HepG2 (cell line): ENCODE results near the gene AIFM1. TPM values are rescaled to one million over a fixed set of nuclear protein-coding genes. Genes with fewer than 3 reads are reported as not detected.

Source experiments
- CTCF ChIP-seq: sonication (generic); formaldehyde crosslinking; IDR thresholded peaks from 2 replicates; pipeline ENCODE4 v1.5.0; 2020; ENCODE audit warnings: mild to moderate bottlenecking, missing genetic modification reagents, moderate library complexity
- HNRNPLL ChIP-seq: fragments of 200-400 bp; formaldehyde crosslinking; IDR thresholded peaks from 2 replicates; pipeline ENCODE4 v1.6.1; 2017; ENCODE audit warnings: mild to moderate bottlenecking, low read depth, low read length; ENCODE audit not compliant: poor library complexity, severe bottlenecking
- ISL2 ChIP-seq: sonication (generic); formaldehyde crosslinking; IDR thresholded peaks from 2 replicates; pipeline ENCODE4 v1.5.0; 2020; ENCODE audit warnings: missing genetic modification reagents
- KDM2A ChIP-seq: sonication (generic); formaldehyde crosslinking; IDR thresholded peaks from 2 replicates; pipeline ENCODE4 v1.4.0; 2020; ENCODE audit warnings: low read depth, missing genetic modification reagents, borderline replicate concordance
- LCORL ChIP-seq, 2 experiments: fragments of 450-650 bp in 1 of 2; sonication (generic) in 1 of 2; formaldehyde crosslinking in 1 of 2; IDR thresholded peaks; 2 replicates each; pipeline versions ENCODE4 v1.5.0 to v1.6.1; 2017 to 2020; ENCODE audit warnings: antibody characterized with exemption in 1 of 2, missing genetic modification reagents in 1 of 2
- MAFG ChIP-seq: sonication (generic); formaldehyde crosslinking; IDR thresholded peaks from 2 replicates; pipeline ENCODE4 v1.5.1; 2020; ENCODE audit warnings: mild to moderate bottlenecking, missing genetic modification reagents
- RAD51 ChIP-seq: fragments of 450-650 bp; IDR thresholded peaks from 2 replicates; pipeline ENCODE4 v1.6.1; 2016; ENCODE audit warnings: borderline replicate concordance
- RBM39 ChIP-seq: fragments of 200-400 bp; formaldehyde crosslinking; IDR thresholded peaks from one replicate; pipeline ENCODE4 v1.6.1; 2018; ENCODE audit warnings: antibody characterized with exemption, mild to moderate bottlenecking, low read depth, low read length; ENCODE audit not compliant: poor library complexity, severe bottlenecking
- SALL1 ChIP-seq: sonication (generic); formaldehyde crosslinking; IDR thresholded peaks from 2 replicates; pipeline ENCODE4 v1.8.0; 2022; ENCODE audit warnings: mild to moderate bottlenecking, missing genetic modification reagents
- STAG1 ChIP-seq: sonication (generic); formaldehyde crosslinking; IDR thresholded peaks from 2 replicates; pipeline ENCODE4 v1.4.0; 2020; ENCODE audit warnings: missing genetic modification reagents
- TEAD3 ChIP-seq: optimal IDR thresholded peaks from 2 replicates; pipeline ENCODE3; 2016; ENCODE audit warnings: borderline replicate concordance
- UBTF ChIP-seq: sonication (generic); formaldehyde crosslinking; IDR thresholded peaks from 2 replicates; pipeline ENCODE4 v1.4.0; 2020; ENCODE audit warnings: mild to moderate bottlenecking, missing genetic modification reagents
- ZNF205 ChIP-seq: IDR thresholded peaks from 2 replicates; pipeline ENCODE4 v1.6.1; 2018; ENCODE audit warnings: missing biosample characterization, missing genetic modification reagents
- ZNF225 ChIP-seq: sonication (generic); formaldehyde crosslinking; IDR thresholded peaks from 2 replicates; pipeline ENCODE4 v1.4.0; 2020; ENCODE audit warnings: mild to moderate bottlenecking, missing genetic modification reagents
- ZNF263 ChIP-seq: sonication (generic); formaldehyde crosslinking; IDR thresholded peaks from 2 replicates; pipeline ENCODE4 v1.4.0; 2020; ENCODE audit warnings: missing genetic modification reagents
- ZNF333 ChIP-seq: sonication (generic); formaldehyde crosslinking; IDR thresholded peaks from 2 replicates; pipeline ENCODE4 v1.4.0; 2020; ENCODE audit warnings: mild to moderate bottlenecking, missing genetic modification reagents, borderline replicate concordance
- ZNF543 ChIP-seq: sonication (generic); formaldehyde crosslinking; IDR thresholded peaks from 2 replicates; pipeline ENCODE4 v1.4.0; 2020; ENCODE audit warnings: mild to moderate bottlenecking, missing genetic modification reagents
- ZNF569 ChIP-seq: sonication (generic); formaldehyde crosslinking; IDR thresholded peaks from 2 replicates; pipeline ENCODE4 v1.5.0; 2020; ENCODE audit warnings: mild to moderate bottlenecking, missing genetic modification reagents, moderate library complexity, borderline replicate concordance
- ZNF660 ChIP-seq: sonication (generic); formaldehyde crosslinking; IDR thresholded peaks from 2 replicates; pipeline ENCODE4 v1.5.1; 2020; ENCODE audit warnings: mild to moderate bottlenecking, low read depth, missing genetic modification reagents, borderline replicate concordance
- ZNF724P ChIP-seq: sonication (generic); formaldehyde crosslinking; IDR thresholded peaks from 2 replicates; pipeline ENCODE4 v1.8.0; 2022; ENCODE audit warnings: missing genetic modification reagents, borderline replicate concordance
- ZNF740 ChIP-seq: sonication (generic); formaldehyde crosslinking; IDR thresholded peaks from 2 replicates; pipeline ENCODE4 v1.4.0; 2020; ENCODE audit warnings: missing genetic modification reagents
- ZNF768 ChIP-seq: sonication (generic); formaldehyde crosslinking; IDR thresholded peaks from 2 replicates; pipeline ENCODE4 v1.4.0; 2020; ENCODE audit warnings: missing genetic modification reagents
- ZNF800 ChIP-seq: sonication (generic); formaldehyde crosslinking; IDR thresholded peaks from 2 replicates; pipeline ENCODE4 v1.4.0; 2020; ENCODE audit warnings: missing genetic modification reagents
- polyA plus RNA-seq, 8 experiments: library from polyadenylated mRNA; depleted of rRNA in 3 of 8; stranded (reverse) in 7 of 8; unstranded in 1 of 8; fragments of >200 nt; fragmentation: Illumina TruSeq in 4 of 8; extraction: Trizol in 4 of 8; gene quantifications; 2 replicates each; pipeline versions ENCODE4 v1.2.1 to v1.2.3, GENCODE V29; 2011 to 2016; ENCODE audit warnings: low read depth in 4 of 8, missing spikeins in 1 of 8, mixed read lengths in 1 of 8; ENCODE audit not compliant: insufficient read depth in 1 of 8
- total RNA-seq, 5 experiments: library from RNA; depleted of rRNA; stranded (reverse); fragments of >200 nt; fragmentation: Illumina TruSeq; extraction: Trizol; gene quantifications; 2 replicates each; pipeline ENCODE4 v1.2.3, GENCODE V29; 2016; ENCODE audit warnings: low read depth in 1 of 5

AIFM1 gene
- total and polyA plus RNA-seq, 2 of the 13 experiments (the other 11 are each of a cell fraction or from before 2014, with no cell fraction given): 42.8 to 46.9 TPM

- TF ChIP-seq TEAD3 (CRISPR knock-in tag) (peak; percentile 17), HNRNPLL (no peak), ZNF569 (CRISPR knock-in tag) (no peak), MAFG (0 out of 2 replicates have a peak, but pooled peaks have one; percentile 60), LCORL (IDR thresholded peaks at IDR 0.05) (no peak), LCORL (CRISPR knock-in tag; IDR thresholded peaks at IDR 0.05) (0 out of 2 replicates have a peak, but pooled peaks have one; percentile 18), RBM39 (peak; percentile 31), ZNF800 (CRISPR knock-in tag) (peak; percentile 86), CTCF (CRISPR knock-in tag) (peak; percentile 79), ZNF333 (CRISPR knock-in tag) (no peak), ZNF205 (CRISPR knock-in tag) (peak; percentile 48; the same call in 1 of the 2 replicates), RAD51 (no peak), KDM2A (peak; percentile 63; the same call in 1 of the 2 replicates), STAG1 (CRISPR knock-in tag) (peak; percentile 46), UBTF (CRISPR knock-in tag) (peak; percentile 64; the same call in 1 of the 2 replicates), ZNF724P (CRISPR knock-in tag) (0 out of 2 replicates have a peak, but pooled peaks have one; percentile 41), ZNF263 (CRISPR knock-in tag) (peak; percentile 71), ZNF225 (0 out of 2 replicates have a peak, but pooled peaks have one; percentile 26), ISL2 (CRISPR knock-in tag) (no peak), ZNF543 (no peak), ZNF740 (CRISPR knock-in tag) (no peak), ZNF768 (CRISPR knock-in tag) (peak; percentile 47), SALL1 (CRISPR knock-in tag) (peak; percentile 51), ZNF660 (CRISPR knock-in tag) (no peak)
These were observed 44.7 kb downstream of the AIFM1 start (continued) for GRCh38 chrX:130120746-130121504.
